Panc1 (cell line): ENCODE results near the gene PITRM1. TPM values are rescaled to one million over a fixed set of nuclear protein-coding genes. Genes with fewer than 3 reads are reported as not detected.

Experiments
- ATAC-seq: fragments of 200-7000 bp; cut with Tn5 transposase; 2 replicates; pipeline ENCODE4 v1.9.1; 2020; ENCODE audit warnings: mild to moderate bottlenecking, moderate library complexity
- BruUV-seq: library from RNA; stranded (reverse); fragments of 400-500 nt; replicated peaks from 2 replicates; lab custom pipeline; 2021; lab: Mats Ljungman, UMichigan
- CTCF ChIA-PET: fragments of 300-600 bp; sonication (Branson Sonifier 250); formaldehyde crosslinking; loops from one replicate; lab custom pipeline; 2022; ENCODE audit warnings: antibody characterized with exemption; lab: Charles Lee
- POLR2A ChIA-PET: fragments of 300-600 bp; sonication (Branson Sonifier 250); formaldehyde crosslinking; loops from one replicate; lab custom pipeline; 2022; ENCODE audit warnings: antibody characterized with exemption; lab: Charles Lee
- DNase-seq: peaks from one replicate; pipeline ENCODE4 v3.0.0-alpha.2; 2010; ENCODE audit warnings: low read depth, low spot score
- H3K27ac ChIP-seq: 2 replicates; pipeline ENCODE4 v1.5.1; 2011; ENCODE audit warnings: mild to moderate bottlenecking, low read length, inconsistent platforms
- H3K27me3 ChIP-seq: fragments of 200-500 bp; sonication (Bioruptor generic); 2 replicates; pipeline ENCODE4 v1.6.0; 2014; ENCODE audit warnings: low read length, inconsistent platforms; ENCODE audit not compliant: control insufficient read depth, insufficient read depth
- H3K36me3 ChIP-seq: fragments of 200-500 bp; sonication (Bioruptor generic); 2 replicates; pipeline ENCODE4 v1.5.1; 2014; ENCODE audit warnings: inconsistent platforms, mild to moderate bottlenecking, low read length, moderate library complexity; ENCODE audit not compliant: control insufficient read depth, insufficient read depth
- H3K4me1 ChIP-seq: 2 replicates; pipeline ENCODE4 v1.5.1; 2011; ENCODE audit warnings: inconsistent platforms, mild to moderate bottlenecking, low read length, moderate library complexity; ENCODE audit not compliant: control insufficient read depth, insufficient read depth
- H3K4me3 ChIP-seq, 2 experiments: 2 replicates each; pipeline ENCODE4 v1.5.1; 2011 to 2012; ENCODE audit warnings: low read depth in 2 of 2, low read length in 2 of 2, mild to moderate bottlenecking in 2 of 2, inconsistent platforms in 1 of 2, moderate library complexity in 1 of 2
- H3K9me3 ChIP-seq: fragments of 200-500 bp; sonication (Bioruptor generic); 2 replicates; pipeline ENCODE4 v1.5.1; 2014; ENCODE audit warnings: low read depth, mild to moderate bottlenecking, inconsistent platforms, low read length, moderate library complexity; ENCODE audit not compliant: control insufficient read depth, insufficient read depth
- POLR2AphosphoS5 ChIP-seq: IDR thresholded peaks from 2 replicates; pipeline ENCODE4 v1.6.1; 2012; ENCODE audit warnings: mild to moderate bottlenecking, low read depth, low read length, moderate library complexity
- SIN3A ChIP-seq: IDR thresholded peaks from 2 replicates; pipeline ENCODE4 v1.6.1; 2012; ENCODE audit warnings: low read depth, mild to moderate bottlenecking, low read length, moderate library complexity, borderline replicate concordance; ENCODE audit not compliant: insufficient read depth
- TCF7L2 ChIP-seq: IDR thresholded peaks from 2 replicates; pipeline ENCODE4 v1.6.1; 2011; ENCODE audit warnings: mild to moderate bottlenecking, low read depth, low read length, inconsistent platforms
- in situ Hi-C: cut with HindIII; loops from 2 replicates; pipeline ENCODE4 v1.10.0; 2016; ENCODE audit warnings: low sequenced_read_pairs, low pct_unique_long_range_greater_than_20kb
- intact Hi-C: fragments of 100-400 bp; cut with micrococcal nuclease; formaldehyde crosslinking; loops from one replicate; pipeline ENCODE4 v1.10.0; 2022; ENCODE audit not compliant: unreplicated experiment
- total RNA-seq: library from RNA; stranded (reverse); gene quantifications from one replicate; pipeline ENCODE4 v1.2.1, GENCODE V29; 2021; ENCODE audit not compliant: unreplicated experiment
- TF ChIP-seq, protein P1 (sequence below), 2 experiments: IDR thresholded peaks; 2 replicates each; pipeline ENCODE4 v1.6.1; 2011 to 2012; ENCODE audit warnings: low read depth in 2 of 2, control low read depth in 1 of 2, low read length in 1 of 2, mild to moderate bottlenecking in 1 of 2, moderate library complexity in 1 of 2; ENCODE audit not compliant: insufficient read depth in 1 of 2
- TF ChIP-seq, protein P2 (sequence below): fragments of 450-650 bp; IDR thresholded peaks from 2 replicates; pipeline ENCODE4 v1.5.1; 2017; ENCODE audit warnings: mild to moderate bottlenecking

The PITRM1 gene
- total RNA-seq, 1 experiment from 2014 or later = 63.5 TPM

DNA sequence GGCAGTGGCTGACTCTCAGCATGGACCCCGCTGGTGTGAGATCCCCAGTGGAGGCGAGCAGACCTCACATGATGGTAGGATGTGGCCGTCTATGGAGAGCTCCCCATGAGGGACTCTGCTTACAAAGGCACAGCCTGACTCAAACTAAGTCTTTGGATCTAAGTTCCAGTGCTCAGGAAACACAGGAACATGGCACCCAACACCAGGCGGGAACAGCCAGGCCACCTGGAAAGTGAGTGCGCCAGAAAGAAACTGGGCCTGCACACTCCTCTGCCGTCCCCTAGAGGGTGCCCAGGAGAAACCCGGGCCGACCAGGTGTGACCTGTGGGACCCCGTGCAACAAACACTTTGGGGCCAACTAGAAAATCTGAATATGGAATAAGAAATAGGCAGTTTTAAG is 10.0 kb downstream of the PITRM1 start:
- ChIA-PET CTCF (no interaction called here), POLR2A (no interaction called here)
- BruUV-seq = no TSS peak
- no peak for DNase-seq
- no peak overlapping the region for H3K27ac ChIP-seq
- no peaks in the 10 kb centered on the region for H3K9me3 ChIP-seq
- TF ChIP-seq POLR2AphosphoS5 (no peak), SIN3A (no peak), TCF7L2 (no peak)
- TF ChIP-seq, protein P1, sequence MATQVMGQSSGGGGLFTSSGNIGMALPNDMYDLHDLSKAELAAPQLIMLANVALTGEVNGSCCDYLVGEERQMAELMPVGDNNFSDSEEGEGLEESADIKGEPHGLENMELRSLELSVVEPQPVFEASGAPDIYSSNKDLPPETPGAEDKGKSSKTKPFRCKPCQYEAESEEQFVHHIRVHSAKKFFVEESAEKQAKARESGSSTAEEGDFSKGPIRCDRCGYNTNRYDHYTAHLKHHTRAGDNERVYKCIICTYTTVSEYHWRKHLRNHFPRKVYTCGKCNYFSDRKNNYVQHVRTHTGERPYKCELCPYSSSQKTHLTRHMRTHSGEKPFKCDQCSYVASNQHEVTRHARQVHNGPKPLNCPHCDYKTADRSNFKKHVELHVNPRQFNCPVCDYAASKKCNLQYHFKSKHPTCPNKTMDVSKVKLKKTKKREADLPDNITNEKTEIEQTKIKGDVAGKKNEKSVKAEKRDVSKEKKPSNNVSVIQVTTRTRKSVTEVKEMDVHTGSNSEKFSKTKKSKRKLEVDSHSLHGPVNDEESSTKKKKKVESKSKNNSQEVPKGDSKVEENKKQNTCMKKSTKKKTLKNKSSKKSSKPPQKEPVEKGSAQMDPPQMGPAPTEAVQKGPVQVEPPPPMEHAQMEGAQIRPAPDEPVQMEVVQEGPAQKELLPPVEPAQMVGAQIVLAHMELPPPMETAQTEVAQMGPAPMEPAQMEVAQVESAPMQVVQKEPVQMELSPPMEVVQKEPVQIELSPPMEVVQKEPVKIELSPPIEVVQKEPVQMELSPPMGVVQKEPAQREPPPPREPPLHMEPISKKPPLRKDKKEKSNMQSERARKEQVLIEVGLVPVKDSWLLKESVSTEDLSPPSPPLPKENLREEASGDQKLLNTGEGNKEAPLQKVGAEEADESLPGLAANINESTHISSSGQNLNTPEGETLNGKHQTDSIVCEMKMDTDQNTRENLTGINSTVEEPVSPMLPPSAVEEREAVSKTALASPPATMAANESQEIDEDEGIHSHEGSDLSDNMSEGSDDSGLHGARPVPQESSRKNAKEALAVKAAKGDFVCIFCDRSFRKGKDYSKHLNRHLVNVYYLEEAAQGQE (IDR thresholded peaks at IDR 0.05; ENCODE audit: insufficient read depth in 1 of 2, low read depth in 2 of 2, low read length in 1 of 2) = no peak
- TF ChIP-seq, protein P2, sequence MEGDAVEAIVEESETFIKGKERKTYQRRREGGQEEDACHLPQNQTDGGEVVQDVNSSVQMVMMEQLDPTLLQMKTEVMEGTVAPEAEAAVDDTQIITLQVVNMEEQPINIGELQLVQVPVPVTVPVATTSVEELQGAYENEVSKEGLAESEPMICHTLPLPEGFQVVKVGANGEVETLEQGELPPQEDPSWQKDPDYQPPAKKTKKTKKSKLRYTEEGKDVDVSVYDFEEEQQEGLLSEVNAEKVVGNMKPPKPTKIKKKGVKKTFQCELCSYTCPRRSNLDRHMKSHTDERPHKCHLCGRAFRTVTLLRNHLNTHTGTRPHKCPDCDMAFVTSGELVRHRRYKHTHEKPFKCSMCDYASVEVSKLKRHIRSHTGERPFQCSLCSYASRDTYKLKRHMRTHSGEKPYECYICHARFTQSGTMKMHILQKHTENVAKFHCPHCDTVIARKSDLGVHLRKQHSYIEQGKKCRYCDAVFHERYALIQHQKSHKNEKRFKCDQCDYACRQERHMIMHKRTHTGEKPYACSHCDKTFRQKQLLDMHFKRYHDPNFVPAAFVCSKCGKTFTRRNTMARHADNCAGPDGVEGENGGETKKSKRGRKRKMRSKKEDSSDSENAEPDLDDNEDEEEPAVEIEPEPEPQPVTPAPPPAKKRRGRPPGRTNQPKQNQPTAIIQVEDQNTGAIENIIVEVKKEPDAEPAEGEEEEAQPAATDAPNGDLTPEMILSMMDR = peak; percentile 39; the same call in 1 of the 2 replicates
- ATAC-seq = no peak
- H3K36me3 ChIP-seq = peaks cover 18% of the 10 kb centered on the region
- no peaks in the 10 kb centered on the region for H3K4me1 ChIP-seq
- H3K27me3 ChIP-seq = no peaks in the 10 kb centered on the region
- intact Hi-C loops = no loop called here
- H3K4me3 ChIP-seq = no peak overlapping the region
- in situ Hi-C loops = no loop called here

DNA sequence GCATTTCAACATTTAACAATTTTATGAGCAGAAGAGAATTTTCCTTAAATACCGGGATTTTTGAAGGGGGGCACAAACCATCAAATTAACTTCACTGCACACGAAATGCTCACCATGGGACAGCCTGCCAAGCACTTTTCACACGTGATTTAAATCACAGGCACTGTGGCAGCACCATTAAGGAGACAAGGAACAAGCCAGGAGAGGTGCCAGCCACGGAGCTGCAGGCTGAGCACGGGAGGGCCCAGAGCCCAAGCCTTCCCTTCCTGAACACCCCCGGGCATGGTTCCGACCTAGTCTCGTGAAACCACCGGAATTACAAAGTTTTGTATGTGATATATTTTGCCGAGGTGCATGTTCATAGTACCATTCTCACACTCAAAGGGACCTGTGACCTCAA is 13.4 kb downstream of the PITRM1 start:
- TF ChIP-seq, protein P2 = no peak
- no peak for TF ChIP-seq TCF7L2
- no peak for TF ChIP-seq POLR2AphosphoS5
- no peak for TF ChIP-seq SIN3A
- TF ChIP-seq, protein P1 (IDR thresholded peaks at IDR 0.05; ENCODE audit: insufficient read depth in 1 of 2, low read depth in 2 of 2, low read length in 1 of 2) = no peak
- H3K27ac ChIP-seq = no peak overlapping the region
- no peak overlapping the region for H3K4me3 ChIP-seq
- CTCF ChIA-PET = no interaction called here
- intact Hi-C loops (no loop called here), in situ Hi-C loops (no loop called here)
- BruUV-seq = no TSS peak
- no peaks in the 10 kb centered on the region for H3K9me3 ChIP-seq
- ATAC-seq (no peak), DNase-seq (no peak)
- H3K36me3 ChIP-seq = peaks cover 13% of the 10 kb centered on the region; the same call in 1 of the 2 replicates
- POLR2A ChIA-PET = no interaction called here
- H3K4me1 ChIP-seq = no peaks in the 10 kb centered on the region
- no peaks in the 10 kb centered on the region for H3K27me3 ChIP-seq
